GM19351 (cell line): ENCODE data around the gene CELF5.
"Not testable (repeated sequence)": the region's sequence is repeated elsewhere in the genome, so short reads cannot be mapped to it uniquely, and the experiment has no call there.

Experiments
- ATAC-seq: cut with Tn5 transposase; IDR thresholded peaks from one replicate; pipeline ENCODE4 v1.9.1; 2021; ENCODE audit warnings: mild to moderate bottlenecking, moderate library complexity; ENCODE audit not compliant: unreplicated experiment

CELF5 gene

DNA sequence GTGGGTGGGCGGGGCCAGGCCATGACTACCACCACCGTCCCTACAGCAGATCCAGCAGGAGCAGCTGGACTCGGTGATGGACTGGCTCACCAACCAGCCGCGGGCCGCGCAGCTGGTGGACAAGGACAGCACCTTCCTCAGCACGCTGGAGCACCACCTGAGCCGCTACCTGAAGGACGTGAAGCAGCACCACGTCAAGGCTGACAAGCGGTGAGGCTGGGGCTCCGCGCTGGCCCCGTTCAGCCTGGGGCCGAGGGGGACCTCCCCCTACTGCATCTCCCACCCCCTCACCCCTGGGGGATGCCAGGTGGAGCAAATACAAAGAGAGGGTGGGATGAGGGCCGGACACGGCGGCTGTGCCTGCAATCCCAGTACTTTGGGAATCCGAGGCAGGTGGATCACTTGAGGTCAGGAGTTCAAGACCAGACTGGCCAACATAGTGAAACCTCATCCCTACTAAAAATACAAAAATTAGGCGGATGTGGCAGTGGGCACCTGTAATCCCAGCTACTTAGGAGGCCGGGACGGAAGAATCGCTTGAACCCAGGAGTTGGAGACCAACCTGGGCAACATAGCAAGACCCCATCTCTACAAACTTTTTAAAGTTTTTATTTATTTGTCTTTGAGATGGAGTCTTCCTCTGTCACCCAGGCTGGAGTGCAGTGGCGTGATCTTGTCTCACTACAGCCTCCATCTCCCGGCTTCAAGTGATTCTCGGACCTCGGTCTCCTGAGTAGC, 18.1 kb upstream of the CELF5 start:
- no peak for ATAC-seq

DNA sequence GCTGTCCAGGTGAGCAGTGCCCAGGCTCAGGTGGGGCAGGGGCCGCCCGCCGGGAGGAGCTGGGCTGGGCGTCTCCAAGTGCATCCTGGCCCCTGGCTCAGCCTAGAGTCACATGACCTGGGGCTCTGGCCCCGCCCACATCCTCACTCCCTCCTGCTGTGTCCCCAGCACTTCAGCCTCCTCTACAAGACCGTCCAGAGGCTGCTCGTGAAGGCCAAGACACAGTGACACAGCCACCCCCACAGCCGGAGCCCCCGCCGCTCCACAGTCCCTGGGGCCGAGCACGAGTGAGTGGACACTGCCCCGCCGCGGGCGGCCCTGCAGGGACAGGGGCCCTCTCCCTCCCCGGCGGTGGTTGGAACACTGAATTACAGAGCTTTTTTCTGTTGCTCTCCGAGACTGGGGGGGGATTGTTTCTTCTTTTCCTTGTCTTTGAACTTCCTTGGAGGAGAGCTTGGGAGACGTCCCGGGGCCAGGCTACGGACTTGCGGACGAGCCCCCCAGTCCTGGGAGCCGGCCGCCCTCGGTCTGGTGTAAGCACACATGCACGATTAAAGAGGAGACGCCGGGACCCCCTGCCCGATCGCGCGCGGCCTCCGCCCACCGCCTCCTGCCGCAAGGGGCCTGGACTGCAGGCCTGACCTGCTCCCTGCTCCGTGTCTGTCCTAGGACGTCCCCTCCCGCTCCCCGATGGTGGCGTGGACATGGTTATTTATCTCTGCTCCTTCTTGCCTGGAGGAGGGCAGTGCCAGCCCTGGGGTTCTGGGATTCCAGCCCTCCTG, 16.8 kb upstream of the CELF5 start:
- no peak for ATAC-seq

DNA sequence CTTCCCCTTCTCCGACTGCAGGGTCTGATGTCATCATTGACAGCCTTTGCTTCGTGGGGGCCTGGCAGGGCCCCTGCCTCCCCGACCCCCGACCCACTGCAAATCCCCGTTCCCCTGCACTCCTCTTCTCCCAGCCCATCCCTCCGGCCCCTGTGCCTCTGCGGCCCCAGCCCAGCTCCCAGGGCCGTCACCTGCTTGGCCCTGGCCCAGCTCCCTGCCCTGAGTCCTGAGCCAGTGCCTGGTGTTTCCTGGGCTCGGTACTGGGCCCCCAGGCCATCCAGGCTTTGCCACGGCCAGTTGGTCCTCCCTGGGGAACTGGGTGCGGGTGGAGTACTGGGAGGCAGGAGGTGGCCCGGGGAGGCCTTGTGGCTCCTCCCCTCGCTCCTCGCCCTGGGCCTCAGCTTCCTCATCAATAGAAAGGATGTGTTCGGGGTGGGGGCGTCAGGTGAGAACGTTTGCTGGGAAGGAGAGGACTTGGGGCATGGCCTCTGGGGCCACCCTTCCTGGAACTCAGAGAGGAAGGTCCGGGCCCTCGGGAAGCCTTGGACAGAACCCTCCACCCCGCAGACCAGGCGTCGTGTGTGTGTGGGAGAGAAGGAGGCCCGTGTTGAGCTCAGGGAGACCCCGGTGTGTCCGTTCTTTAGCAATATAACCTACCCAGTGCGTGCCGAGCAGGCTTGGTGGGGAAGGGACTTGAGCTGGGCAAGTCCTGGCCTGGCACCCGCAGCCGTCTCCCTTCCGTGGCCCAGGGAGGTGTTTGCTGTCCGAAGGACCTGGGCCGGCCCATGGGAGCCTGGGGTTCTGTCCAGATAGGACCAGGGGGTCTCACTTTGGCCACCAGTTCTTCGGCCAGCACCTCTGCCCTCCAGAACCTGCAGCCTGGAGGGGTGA, 15.9 kb upstream of the CELF5 start:
- ATAC-seq = no peak

DNA sequence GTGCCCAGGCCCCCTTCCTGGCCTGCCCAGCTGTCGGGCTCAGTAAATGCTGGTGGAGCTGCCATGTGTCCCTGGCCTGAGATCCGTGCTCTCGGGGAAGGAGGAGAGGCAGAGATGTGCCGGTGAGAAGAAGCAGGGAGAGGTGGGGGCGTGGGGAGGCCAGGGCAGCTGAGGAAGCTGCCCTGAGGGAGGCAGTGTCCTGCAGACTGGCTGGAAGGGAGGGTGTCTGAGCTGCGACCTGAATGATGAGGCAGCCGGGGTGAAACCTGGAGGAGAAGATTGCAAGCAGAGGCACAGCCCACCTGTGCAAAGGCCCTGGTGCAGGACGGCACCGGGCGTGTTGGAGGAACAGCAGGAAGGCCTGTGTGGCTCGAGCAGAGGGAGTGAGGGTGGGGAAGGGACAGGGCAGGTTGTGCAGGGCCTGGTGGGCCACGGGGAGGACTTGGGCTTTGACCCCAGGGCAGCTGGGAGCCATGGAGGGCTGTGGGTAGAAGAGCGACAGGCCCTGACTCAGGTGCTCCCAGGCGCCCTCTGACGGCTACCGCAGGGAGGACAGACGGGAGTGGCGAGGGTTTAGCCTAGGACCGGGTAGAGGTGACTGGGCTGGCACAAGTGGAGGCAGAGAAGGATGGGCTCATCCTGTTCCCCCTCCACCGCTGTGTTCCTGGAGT, 14.0 kb upstream of the CELF5 start:
- no peak for ATAC-seq

DNA sequence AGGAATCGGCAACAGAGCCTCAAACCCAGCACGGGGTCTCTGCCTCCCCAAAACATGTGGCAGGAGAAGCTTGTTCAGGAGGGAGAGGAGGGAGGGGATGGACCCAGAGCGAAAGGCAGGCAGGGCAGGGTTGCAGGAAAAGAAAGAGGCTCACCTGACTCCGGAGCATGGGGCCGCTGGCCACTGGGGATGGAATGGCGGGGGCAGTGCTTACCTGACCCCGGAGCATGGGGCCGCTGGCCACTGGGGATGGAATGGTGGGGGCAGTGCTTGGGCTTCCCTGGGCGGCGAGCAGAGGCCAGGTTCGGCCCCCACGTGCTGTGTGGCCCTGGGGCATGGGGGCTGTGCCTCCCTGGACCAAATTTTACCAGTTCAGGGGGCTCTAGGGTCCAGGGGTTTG, 13.3 kb upstream of the CELF5 start:
- no peak for ATAC-seq

DNA sequence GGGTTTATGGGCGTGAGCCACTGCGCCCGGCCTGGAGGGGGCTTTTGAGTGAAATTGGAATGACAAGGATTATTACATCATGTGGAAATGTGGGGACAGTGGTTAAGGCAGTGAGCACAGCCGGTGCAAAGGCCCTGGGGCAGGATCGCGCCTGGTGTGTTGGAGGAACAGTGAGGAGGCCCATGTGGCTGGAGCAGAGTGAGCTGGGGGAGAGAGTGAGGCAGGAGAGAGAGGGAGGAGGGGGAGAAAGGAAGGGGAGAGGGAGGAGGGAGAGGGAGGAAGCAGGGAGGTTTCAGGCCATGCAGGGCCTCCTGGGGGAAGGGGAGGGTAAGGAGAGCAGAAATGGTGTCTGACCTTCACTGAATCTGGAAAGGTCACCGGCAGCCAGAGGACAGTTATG, 11.3 kb upstream of the CELF5 start:
- no peak for ATAC-seq

DNA sequence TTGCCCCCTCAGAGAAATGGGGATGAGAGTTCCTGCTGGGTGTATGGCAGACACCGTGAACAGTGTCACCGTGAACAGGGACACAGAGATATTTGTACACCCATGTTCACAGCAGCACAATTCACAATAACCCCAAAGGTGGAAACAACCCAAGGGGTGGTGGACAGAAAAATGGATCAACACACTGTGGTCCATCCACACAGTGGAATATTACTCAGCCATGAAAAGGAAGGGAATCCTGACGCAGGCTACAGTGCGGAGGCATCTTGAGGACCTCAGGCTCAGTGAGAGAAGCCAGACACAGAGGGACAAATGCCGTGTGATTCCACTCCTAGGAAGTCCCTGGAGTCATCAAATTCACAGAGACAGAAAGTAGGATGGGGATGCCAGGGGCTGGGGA, 7.6 kb upstream of the CELF5 start:
- no peak for ATAC-seq

DNA sequence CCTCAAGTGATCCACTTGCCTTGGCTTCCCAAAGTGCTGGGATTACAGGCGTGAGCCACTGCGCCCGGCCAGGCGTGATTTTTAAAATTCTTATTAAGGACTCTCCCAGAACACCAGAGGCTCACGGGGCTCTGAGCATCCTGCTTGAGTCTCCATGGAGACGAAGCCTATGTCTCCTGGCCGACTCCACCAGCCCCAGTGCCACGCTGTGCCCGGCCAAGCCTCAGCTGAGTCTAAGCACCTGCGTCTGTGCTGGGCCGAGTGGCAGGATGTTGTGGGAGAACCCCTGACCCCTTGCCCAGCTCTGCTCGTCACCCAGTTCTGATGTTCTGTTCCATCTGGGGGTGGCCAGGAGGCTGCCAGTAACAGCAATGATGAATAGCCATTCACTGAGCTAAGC, 3.9 kb upstream of the CELF5 start:
- no peak for ATAC-seq

DNA sequence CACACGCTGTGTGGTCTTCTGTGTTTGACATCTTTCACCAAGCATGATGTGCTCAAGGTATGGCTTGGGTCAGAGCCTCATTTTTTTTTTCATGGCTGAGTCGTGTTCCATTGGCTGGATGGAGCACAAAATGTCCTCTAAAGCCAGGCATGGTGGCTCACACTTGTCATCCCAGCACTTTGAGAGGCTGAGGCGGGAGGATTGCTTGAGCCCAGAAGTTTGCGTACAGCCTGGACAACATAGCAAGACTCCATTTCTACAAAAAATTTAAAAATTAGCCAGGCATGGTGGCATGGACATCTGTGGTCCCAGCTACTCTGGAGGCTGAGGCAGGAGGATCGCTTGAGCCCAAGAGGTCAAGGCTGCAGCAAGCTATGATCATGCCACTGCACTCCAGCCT, 2.9 kb upstream of the CELF5 start:
- ATAC-seq = not testable (repeated sequence)

DNA sequence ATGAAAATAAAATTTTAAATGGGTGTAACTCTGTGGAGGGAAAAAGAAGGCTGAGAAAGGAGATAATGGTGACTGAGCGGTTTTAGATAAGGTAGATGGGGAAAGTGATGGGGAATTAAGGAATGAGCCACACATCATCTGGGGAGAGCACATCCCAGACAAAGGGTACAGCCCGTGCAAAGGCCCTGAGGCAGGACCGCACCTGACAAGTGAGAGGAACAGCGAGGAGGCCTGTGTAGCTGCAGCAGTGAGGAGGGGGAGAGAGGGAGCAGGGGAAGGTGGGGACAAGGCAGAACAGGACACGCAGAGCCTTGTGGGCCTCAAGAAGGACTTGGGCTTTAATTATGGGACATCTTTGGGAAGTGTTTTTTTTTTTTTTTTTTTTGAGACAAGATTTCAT, 1.8 kb upstream of the CELF5 start:
- ATAC-seq = no peak

DNA sequence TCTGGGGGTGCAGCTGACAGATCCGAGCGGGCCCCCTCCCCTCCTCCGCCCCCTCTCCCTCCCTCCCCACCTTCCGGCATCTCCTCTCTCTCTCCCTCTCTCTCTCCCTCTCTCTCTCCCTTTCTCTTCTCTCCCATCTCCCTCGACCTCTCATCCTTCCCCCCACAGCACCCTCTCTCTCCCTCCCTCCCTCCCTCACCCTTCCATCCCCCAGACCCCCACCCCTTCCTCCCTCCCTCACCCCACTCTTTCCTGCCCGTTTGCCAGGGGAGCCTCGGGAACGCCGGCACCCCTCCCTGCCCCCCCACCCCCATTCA, 666 bp downstream of the CELF5 start:
- no peak for ATAC-seq

DNA sequence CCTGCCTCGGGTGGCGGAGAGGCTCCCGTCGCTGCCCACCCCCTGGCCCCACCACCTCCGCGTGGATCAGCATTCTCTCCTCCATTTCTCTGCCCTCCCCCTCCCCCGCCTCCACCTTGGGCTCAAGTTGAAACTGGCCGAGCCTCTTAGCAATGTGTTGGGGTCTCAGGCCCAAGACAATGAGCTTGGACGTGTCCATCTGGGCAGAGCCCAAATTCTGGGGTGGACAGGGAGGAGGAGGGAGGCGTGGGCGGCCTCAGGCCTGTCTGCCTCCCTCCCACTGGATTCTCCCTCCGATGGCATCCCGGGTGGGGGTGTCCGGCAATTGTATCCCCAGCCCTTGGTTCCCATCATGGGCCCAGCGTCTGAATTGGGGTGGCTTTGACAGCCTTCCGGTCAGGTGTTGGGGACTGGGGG, 1.2 kb downstream of the CELF5 start:
- ATAC-seq = no peak

DNA sequence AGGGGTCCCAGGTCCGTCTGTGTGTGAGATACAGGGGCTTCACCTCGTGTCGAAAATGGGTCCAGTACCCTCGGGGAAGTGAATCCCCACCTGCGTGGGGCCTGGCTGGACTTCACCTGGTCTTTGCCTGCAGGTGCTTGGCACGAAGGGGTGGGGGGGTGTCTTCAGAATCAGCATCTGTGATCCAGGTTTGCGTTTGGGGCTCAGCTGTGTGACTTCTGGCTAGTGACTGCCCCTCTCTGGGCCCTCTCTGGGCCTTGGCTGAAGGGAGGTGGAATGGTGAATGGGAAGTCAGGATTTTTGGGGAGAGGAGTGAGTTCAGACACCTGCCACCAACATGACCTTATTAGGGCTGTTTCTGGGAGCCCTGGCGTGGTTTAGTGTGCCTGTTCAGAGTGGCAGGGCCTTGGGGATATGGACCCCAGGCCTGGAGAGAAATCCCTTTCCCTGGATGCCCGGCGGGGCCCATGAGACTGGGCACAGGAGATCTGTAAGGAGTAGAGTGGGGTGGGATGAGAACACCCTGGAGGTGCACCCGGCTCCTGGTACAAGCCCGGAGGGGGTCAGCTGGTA, 2.7 kb downstream of the CELF5 start:
- ATAC-seq = no peak

DNA sequence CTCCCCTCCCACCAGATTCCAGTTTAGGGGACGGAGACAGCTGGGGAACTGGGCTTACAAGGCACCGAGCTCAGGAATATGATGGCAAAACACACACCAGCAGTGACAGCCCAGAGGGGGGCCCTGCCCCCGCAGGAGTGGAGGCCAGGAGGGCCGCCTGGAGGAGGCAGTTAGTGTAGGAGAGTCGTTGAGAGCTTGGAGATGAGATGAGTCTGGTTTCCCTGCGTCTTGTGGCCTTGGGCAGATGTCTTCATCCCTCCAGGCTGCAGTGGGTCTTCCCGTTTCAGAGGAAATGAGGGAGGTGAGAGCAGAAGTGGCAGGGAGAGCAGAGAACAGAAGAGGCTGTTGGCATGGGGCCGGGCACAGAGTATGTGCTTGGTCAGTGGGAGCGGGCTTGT, 4.9 kb downstream of the CELF5 start:
- ATAC-seq = no peak

DNA sequence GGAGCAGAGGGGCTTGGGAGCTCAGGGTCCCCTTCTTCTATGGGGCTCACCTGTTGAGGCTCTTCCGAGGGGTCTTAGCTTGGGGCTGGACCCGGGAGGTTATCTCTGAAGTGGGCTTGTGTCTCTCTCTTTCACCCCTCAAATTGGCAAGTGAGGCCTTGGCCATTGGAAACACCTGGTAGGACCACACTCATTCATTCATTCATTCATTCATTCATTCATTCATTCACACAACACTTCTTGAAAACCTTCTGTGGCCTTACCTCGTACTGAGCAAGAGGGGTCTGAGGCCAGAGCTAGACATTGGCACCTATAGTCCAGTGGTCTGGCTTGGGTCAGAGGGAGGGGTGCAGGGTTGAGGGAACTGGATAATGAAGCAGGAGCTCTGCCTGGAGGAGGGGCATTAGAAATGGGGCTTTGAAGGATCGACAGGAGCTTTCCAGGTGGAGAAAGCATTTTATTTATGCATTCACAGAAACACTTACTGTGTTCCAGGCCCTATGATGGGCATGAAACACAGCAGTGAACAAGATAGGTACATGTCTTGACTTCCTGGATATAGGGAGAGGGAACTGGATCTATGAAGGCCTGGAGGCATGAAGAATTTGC, 5.5 kb downstream of the CELF5 start:
- no peak for ATAC-seq

DNA sequence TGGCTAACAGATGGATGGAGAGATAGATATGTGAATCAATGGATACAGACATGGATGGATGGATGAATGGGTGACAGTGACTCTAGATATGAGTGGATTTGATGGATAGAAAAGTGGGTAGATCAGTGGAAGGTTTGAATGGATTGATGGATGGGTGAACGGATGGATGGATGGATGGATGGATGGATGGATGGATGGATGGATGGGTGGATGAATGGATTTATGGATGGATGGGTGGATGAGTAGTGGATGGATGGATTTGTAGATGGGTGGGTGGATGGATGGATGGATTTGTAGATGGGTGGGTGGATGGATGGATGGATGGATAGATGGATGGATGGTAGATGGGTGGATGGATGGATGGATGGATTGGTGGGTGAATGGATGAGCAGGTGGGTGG, 6.8 kb downstream of the CELF5 start:
- no peak for ATAC-seq

DNA sequence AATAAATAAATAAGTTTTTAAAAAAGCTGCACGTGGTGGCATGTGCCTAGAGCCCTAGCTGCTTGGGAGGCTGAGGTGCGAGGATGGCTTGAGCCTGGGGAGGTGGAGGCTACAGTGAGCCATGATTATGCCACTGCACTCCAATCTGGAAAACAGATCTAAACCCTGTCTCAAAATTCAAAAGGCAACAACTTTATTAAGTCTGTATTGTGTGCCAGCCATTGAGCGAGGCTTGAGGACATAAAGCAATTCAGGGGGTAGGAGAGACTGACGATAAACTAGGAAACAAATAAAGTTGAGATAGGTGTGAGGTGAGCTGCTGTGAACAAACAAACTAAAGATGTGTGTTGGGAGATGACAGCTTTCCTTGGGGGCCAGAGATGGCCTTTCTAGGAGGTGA, 8.7 kb downstream of the CELF5 start:
- no peak for ATAC-seq

DNA sequence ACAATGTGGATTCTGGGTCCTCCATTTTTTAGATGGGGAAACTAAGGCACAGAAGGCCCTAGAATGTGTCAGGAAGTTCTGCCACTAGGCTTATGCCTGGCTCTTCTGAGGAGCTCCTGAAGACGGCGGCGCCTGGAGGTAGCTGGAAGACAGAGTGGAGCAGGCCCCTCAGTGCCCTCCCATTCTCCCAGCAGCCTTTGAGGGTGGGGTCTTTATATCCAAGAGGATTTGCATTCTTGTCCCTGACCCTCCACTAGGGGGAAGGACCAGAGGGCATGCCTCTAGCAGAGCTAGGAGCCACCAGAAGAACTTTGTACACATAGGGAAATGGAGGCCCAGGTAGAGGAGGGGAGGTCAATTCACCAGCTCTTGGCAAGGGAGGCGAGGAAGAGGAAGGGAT, 9.4 kb downstream of the CELF5 start:
- ATAC-seq = no peak

DNA sequence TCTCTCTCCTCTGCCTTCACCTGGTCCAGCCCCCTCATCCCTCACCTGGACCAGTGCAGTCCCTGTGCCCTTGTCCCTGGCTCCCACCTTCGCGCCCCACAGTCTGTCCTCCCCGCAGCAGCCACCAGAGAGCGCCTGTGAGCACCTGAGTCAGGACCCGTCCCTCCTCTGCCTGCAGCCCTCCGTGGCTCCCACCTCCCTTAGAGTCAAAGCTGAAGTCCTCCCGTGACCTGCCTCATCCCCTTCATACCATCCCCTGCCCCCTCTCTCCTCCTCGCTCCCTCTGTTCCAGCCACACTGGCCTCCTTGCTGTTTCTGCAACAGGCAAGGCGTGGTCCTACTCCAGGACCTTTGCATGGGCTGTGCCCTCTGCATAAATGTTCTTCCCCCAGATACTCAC, 10.3 kb downstream of the CELF5 start:
- no peak for ATAC-seq

DNA sequence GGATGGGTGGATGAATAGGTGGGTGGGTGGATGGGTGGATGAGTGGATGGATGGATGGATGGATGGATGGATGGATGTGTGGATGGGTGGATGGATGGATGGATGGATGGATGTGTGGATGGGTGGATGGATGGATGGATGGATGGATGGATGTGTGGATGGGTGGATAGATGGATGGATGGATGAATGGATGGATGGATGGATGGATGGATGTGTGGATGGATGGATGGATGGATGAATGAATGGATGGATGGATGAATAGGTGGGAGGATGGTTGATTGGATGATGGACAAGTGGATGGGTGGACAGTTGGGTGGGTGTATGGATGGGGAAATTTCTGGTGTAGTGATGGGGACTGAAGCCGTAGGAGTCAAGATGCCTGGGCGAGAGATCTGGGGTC, 11.1 kb downstream of the CELF5 start:
- ATAC-seq = not testable (repeated sequence)
